H1 (cell line): ENCODE results near the gene CYGB. TPM values are rescaled to one million over a fixed set of nuclear protein-coding genes. Genes with fewer than 3 reads are reported as not detected.
A peak's percentile ranks its signal among the peaks of the same experiment; 100 is the strongest.

ENCODE experiments used
- CTCF ChIA-PET: fragments of 300-600 bp; sonication (Branson Sonifier 250); formaldehyde crosslinking; loops from one replicate; lab custom pipeline; 2021; ENCODE audit not compliant: partially characterized antibody; lab: Charles Lee
- POLR2A ChIA-PET: fragments of 300-600 bp; sonication (Branson Sonifier 250); formaldehyde crosslinking; loops from one replicate; lab custom pipeline; 2021; ENCODE audit warnings: inconsistent platforms; ENCODE audit not compliant: partially characterized antibody; lab: Charles Lee
- DNase-seq, 2 experiments: peaks; one replicate each; pipeline versions ENCODE4 v3.0.0 to v3.0.0-alpha.2; 2010 to 2022; ENCODE audit warnings: low spot score in 2 of 2, low read depth in 1 of 2, mixed read lengths in 1 of 2
- FAIRE-seq: peaks from 2 replicates; lab custom pipeline; 2011; peaks lifted over from hg19 to GRCh38; lab: Jason Lieb, UNC
- H2AFZ ChIP-seq: 2 replicates; pipeline ENCODE4 v1.8.1; 2012; ENCODE audit warnings: low read length, inconsistent platforms
- H2AK5ac ChIP-seq: 2 replicates; pipeline ENCODE4 v1.6.1; 2013; ENCODE audit warnings: low read depth, low read length
- H2BK120ac ChIP-seq: replicated peaks from 2 replicates; pipeline ENCODE3; 2013; ENCODE audit warnings: low read depth, low read length, inconsistent platforms
- H2BK12ac ChIP-seq: 2 replicates; pipeline ENCODE4 v1.6.1; 2013; ENCODE audit warnings: low read depth, low read length
- H2BK15ac ChIP-seq: 2 replicates; pipeline ENCODE4 v1.6.1; 2013; ENCODE audit warnings: low read length
- H2BK20ac ChIP-seq: 2 replicates; pipeline ENCODE4 v1.6.1; 2013; ENCODE audit warnings: low read length
- H2BK5ac ChIP-seq: 2 replicates; pipeline ENCODE4 v1.6.1; 2013; ENCODE audit warnings: low read depth, low read length
- H3K14ac ChIP-seq: 2 replicates; pipeline ENCODE4 v1.6.1; 2013; ENCODE audit warnings: inconsistent platforms; ENCODE audit not compliant: insufficient read length
- H3K18ac ChIP-seq: 2 replicates; pipeline ENCODE4 v1.6.1; 2013; ENCODE audit warnings: low read length; ENCODE audit errors: extremely low read depth
- H3K23ac ChIP-seq: 2 replicates; pipeline ENCODE4 v1.6.1; 2013; ENCODE audit warnings: inconsistent platforms; ENCODE audit not compliant: insufficient read length
- H3K23me2 ChIP-seq: 2 replicates; pipeline ENCODE4 v1.6.1; 2013; ENCODE audit warnings: low read depth, low read length
- H3K27ac ChIP-seq: 2 replicates; pipeline ENCODE4 v1.6.1; 2011; ENCODE audit warnings: low read depth, low read length, inconsistent platforms
- H3K27me3 ChIP-seq, 4 experiments: replicated peaks in 1 of 4; 1 replicate in 1 of 4; 2 replicates in 3 of 4; pipeline versions ENCODE4 v1.6.1 to v1.8.1; 2011 to 2013; ENCODE audit warnings: low read length in 3 of 4, mild to moderate bottlenecking in 3 of 4, inconsistent platforms in 2 of 4, mixed read lengths in 2 of 4, moderate library complexity in 1 of 4; ENCODE audit not compliant: control insufficient read depth in 3 of 4, insufficient read depth in 3 of 4; ENCODE audit errors: extremely low read depth in 1 of 4
- H3K36me3 ChIP-seq, 4 experiments: 2 replicates each; pipeline versions ENCODE4 v1.6.1 to v1.8.1; 2011 to 2013; ENCODE audit warnings: mild to moderate bottlenecking in 4 of 4, low read length in 3 of 4, moderate library complexity in 2 of 4, control low read depth in 1 of 4, inconsistent platforms in 1 of 4; ENCODE audit not compliant: insufficient read depth in 4 of 4, control insufficient read depth in 2 of 4
- H3K4ac ChIP-seq: replicated peaks from 2 replicates; pipeline ENCODE3; 2013; ENCODE audit warnings: low read length, low read depth, mixed read lengths, inconsistent platforms; ENCODE audit not compliant: insufficient read length
- H3K4me1 ChIP-seq, 4 experiments: replicated peaks in 1 of 4; 1 replicate in 1 of 4; 2 replicates in 3 of 4; pipeline versions ENCODE4 v1.6.1 to v1.8.1; 2011 to 2013; ENCODE audit warnings: low read length in 3 of 4, inconsistent platforms in 2 of 4, mixed read lengths in 1 of 4; ENCODE audit not compliant: insufficient read depth in 4 of 4, control insufficient read depth in 3 of 4
- H3K4me2 ChIP-seq, 2 experiments: 2 replicates each; pipeline versions ENCODE4 v1.6.1 to v1.8.1; 2011 to 2013; ENCODE audit warnings: low read depth in 2 of 2, low read length in 2 of 2, control low read depth in 1 of 2, inconsistent platforms in 1 of 2, mild to moderate bottlenecking in 1 of 2; ENCODE audit not compliant: insufficient read depth in 1 of 2
- H3K4me3 ChIP-seq, 4 experiments: fragments of 200-600, 300-600 bp in 1 of 4; sonication (generic), shearing (Covaris generic), sonication (Bioruptor Twin) in 1 of 4; 2 replicates each; pipeline versions ENCODE4 v1.5.1 to v1.8.1; 2011 to 2016; ENCODE audit warnings: low read length in 4 of 4, low read depth in 3 of 4, control low read depth in 2 of 4, inconsistent platforms in 2 of 4, mild to moderate bottlenecking in 2 of 4, mixed read lengths in 1 of 4, moderate library complexity in 1 of 4; ENCODE audit not compliant: insufficient read depth in 2 of 4; ENCODE audit errors: extremely low read depth in 1 of 4
- H3K56ac ChIP-seq: replicated peaks from 2 replicates; pipeline ENCODE3; 2013; ENCODE audit warnings: low read depth, mild to moderate bottlenecking, mixed read lengths, low read length, inconsistent platforms; ENCODE audit not compliant: insufficient read length
- H3K79me1 ChIP-seq: 2 replicates; pipeline ENCODE4 v1.6.1; 2013; ENCODE audit warnings: low read depth, low read length, control low read depth
- H3K79me2 ChIP-seq, 2 experiments: 2 replicates each; pipeline versions ENCODE4 v1.6.1 to v1.8.1; 2012 to 2013; ENCODE audit warnings: low read length in 2 of 2, mild to moderate bottlenecking in 2 of 2, inconsistent platforms in 1 of 2; ENCODE audit not compliant: insufficient read depth in 2 of 2, control insufficient read depth in 1 of 2
- H3K9ac ChIP-seq, 4 experiments: replicated peaks in 1 of 4; 1 replicate in 1 of 4; 2 replicates in 3 of 4; pipeline versions ENCODE4 v1.6.1 to v1.8.1; 2011 to 2013; ENCODE audit warnings: low read depth in 3 of 4, low read length in 3 of 4, control low read depth in 2 of 4, mild to moderate bottlenecking in 2 of 4, moderate library complexity in 2 of 4, inconsistent platforms in 1 of 4; ENCODE audit errors: extremely low read depth in 1 of 4
- H3K9me3 ChIP-seq, 2 experiments: 2 replicates each; pipeline versions ENCODE4 v1.6.1 to v1.8.1; 2012 to 2013; ENCODE audit warnings: mild to moderate bottlenecking in 2 of 2, moderate library complexity in 2 of 2, control low read depth in 1 of 2, inconsistent platforms in 1 of 2, low read depth in 1 of 2, low read length in 1 of 2, mixed read lengths in 1 of 2; ENCODE audit not compliant: insufficient read depth in 2 of 2
- H4K20me1 ChIP-seq, 2 experiments: replicated peaks in 1 of 2; 2 replicates each; pipeline versions ENCODE3 to v1.8.1; 2011 to 2013; ENCODE audit warnings: inconsistent platforms in 2 of 2, low read length in 2 of 2, mild to moderate bottlenecking in 1 of 2; ENCODE audit not compliant: insufficient read depth in 2 of 2, control insufficient read depth in 1 of 2
- H4K5ac ChIP-seq: 2 replicates; pipeline ENCODE4 v1.6.1; 2013; ENCODE audit warnings: low read length, low read depth, mixed read lengths, inconsistent platforms; ENCODE audit not compliant: insufficient read length
- H4K8ac ChIP-seq: 2 replicates; pipeline ENCODE4 v1.8.0; 2013; ENCODE audit warnings: mild to moderate bottlenecking, moderate library complexity, low read length, inconsistent platforms; ENCODE audit not compliant: insufficient read depth; ENCODE audit errors: extremely low read depth
- H4K91ac ChIP-seq: replicated peaks from 2 replicates; pipeline ENCODE3; 2013; ENCODE audit warnings: low read length, mixed read lengths, inconsistent platforms; ENCODE audit not compliant: insufficient read length
- BRCA1 ChIP-seq: IDR thresholded peaks from 2 replicates; pipeline ENCODE4 v1.6.1; 2012; ENCODE audit warnings: low read depth, low read length, improper control_type of control experiment
- CBX5 ChIP-seq: fragments of 300-800, 300-1000 bp; sonication (generic); IDR thresholded peaks from 2 replicates; pipeline ENCODE4 v1.7.1; 2016; ENCODE audit warnings: antibody characterized with exemption, low read length, low read depth
- GTF2F1 ChIP-seq: IDR thresholded peaks from 2 replicates; pipeline ENCODE4 v1.6.1; 2012; ENCODE audit warnings: low read depth, low read length, improper control_type of control experiment, borderline replicate concordance
- HDAC6 ChIP-seq: IDR thresholded peaks from one replicate; pipeline ENCODE4 v1.7.1; 2012; ENCODE audit warnings: low read depth, mild to moderate bottlenecking, inconsistent platforms, low read length, moderate library complexity
- JUN ChIP-seq: IDR thresholded peaks from 2 replicates; pipeline ENCODE4 v1.6.1; 2011; ENCODE audit warnings: low read depth, mild to moderate bottlenecking, improper control_type of control experiment, low read length
- RAD21 ChIP-seq, 2 experiments: IDR thresholded peaks in 1 of 2; conservative IDR thresholded peaks in 1 of 2; 2 replicates each; pipeline ENCODE4 v1.6.1; 2011; ENCODE audit warnings: low read depth in 2 of 2, low read length in 2 of 2, improper control_type of control experiment in 1 of 2, inconsistent platforms in 1 of 2, mild to moderate bottlenecking in 1 of 2, moderate library complexity in 1 of 2
- RBBP5 ChIP-seq: IDR thresholded peaks from 2 replicates; pipeline ENCODE4 v1.7.1; 2012; ENCODE audit warnings: low read depth, mild to moderate bottlenecking, inconsistent platforms, low read length, moderate library complexity, borderline replicate concordance
- TEAD4 ChIP-seq: IDR thresholded peaks from 2 replicates; pipeline ENCODE4 v1.6.1; 2012; ENCODE audit warnings: low read depth, low read length, inconsistent platforms, mixed read lengths
- ZNF274 ChIP-seq: IDR thresholded peaks from 2 replicates; pipeline ENCODE4 v1.7.0; 2012; ENCODE audit warnings: low read length, borderline replicate concordance; ENCODE audit errors: extremely low read depth
- WGBS, 2 experiments: shearing (Covaris generic) in 1 of 2; methylation state at CpG; one replicate each; pipeline versions ENCODE4 v1.1.6 to v1.1.7; 2013 to 2015; ENCODE audit warnings: low lambda C conversion rate in 2 of 2, mixed read lengths in 2 of 2, inconsistent platforms in 1 of 2, low coverage in 1 of 2, missing lambda C conversion rate in 1 of 2; ENCODE audit not compliant: insufficient replicate concordance in 2 of 2, insufficient coverage in 1 of 2, insufficient read length in 1 of 2; ENCODE audit errors: extremely low coverage in 1 of 2, missing lambda C conversion rate in 1 of 2; 5-methylcytosine and 5-hydroxymethylcytosine counted together
- polyA plus RNA-seq, 7 experiments: library from polyadenylated mRNA; depleted of rRNA in 3 of 7; stranded (reverse) in 5 of 7; unstranded in 2 of 7; fragments of >200 nt in 5 of 7; fragments of 200-250 nt in 2 of 7; gene quantifications; 1 replicate in 5 of 7; 2 replicates in 1 of 7; 4 replicates in 1 of 7; pipeline versions ENCODE4 v1.2.1 to v1.2.3, GENCODE V29; 2011 to 2013; ENCODE audit warnings: missing spikeins in 2 of 7, mixed read lengths in 2 of 7
- total RNA-seq: library from RNA; stranded (reverse); fragmentation: NEBNext Ultra II Directional; extraction: Animal tissue kit (Norgen Biotek cat#: 25700); gene quantifications from 2 replicates; pipeline ENCODE4 v1.2.1, GENCODE V29; 2021

Gene CYGB
- total and polyA plus RNA-seq, 2 of the 8 experiments (the other 6 are each of a cell fraction or from before 2014, with no cell fraction given): 2.7 to 3.7 TPM

DNA sequence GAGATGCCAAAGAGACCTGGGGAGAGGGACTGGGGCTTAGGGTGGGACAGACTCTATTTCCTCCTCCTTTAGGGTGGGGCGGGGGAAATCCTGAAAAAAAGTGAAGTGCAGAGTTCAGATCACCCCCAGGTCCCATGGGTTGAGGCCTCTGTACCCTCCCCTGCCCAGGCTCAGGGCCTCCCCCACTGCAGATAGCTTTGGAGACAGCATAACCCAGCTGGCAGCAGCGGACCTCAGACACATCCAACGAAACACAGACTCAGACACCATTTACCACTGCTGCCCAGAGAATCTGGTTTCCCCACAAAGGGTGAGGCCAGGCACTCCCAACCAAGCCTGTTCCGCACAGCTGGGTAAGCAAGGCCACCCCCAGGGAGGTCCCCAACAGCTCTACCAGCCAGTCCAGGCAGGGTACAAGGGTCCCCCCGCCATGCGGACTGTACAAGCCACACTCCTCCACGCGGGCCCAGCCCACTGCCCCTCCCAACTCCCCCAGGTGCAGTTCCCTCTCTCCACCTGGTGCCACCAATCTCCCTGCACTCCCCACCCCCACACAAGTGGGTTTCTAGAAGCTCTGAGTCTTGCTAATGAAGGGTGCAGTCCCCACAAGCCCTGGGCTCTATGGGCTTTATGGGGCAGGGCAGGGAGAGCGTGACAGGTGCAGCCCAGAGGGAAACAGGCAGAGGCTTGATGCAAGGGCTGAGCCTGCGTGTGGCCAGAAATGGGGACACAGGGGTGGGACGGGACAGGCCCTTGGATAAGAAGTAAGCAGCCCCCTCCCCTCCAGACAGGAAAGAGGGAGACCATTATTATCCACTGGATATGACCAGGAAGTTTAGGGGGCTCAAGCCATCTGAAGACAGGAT is 45.2 kb downstream of the CYGB start:
- peaks cover 7 to 18% of the 10 kb centered on the region in 2 experiments for H4K20me1 ChIP-seq
- FAIRE-seq: no peak
- no peak overlapping the region for H3K4me3 ChIP-seq
- H3K36me3 ChIP-seq: no peaks in the 10 kb centered on the region
- no peaks in the 10 kb centered on the region; a peak in 1 of 4 replicates for H3K79me2 ChIP-seq
- peak overlapping the region; percentile 68; the same call in 1 of the 2 replicates for H4K8ac ChIP-seq
- H3K23ac ChIP-seq: no peak overlapping the region
- no peak overlapping the region for H3K9ac ChIP-seq
- H2BK120ac ChIP-seq: no peak overlapping the region
- no peaks in the 10 kb centered on the region for H3K9me3 ChIP-seq
- H3K4me1 ChIP-seq: peaks cover 5 to 21% (median 14%) of the 10 kb centered on the region in 4 experiments
- ChIA-PET POLR2A (interaction anchor here (0.7 to 1.5 kb wide), 6 partner anchors 12 to 84 kb away, joined by 3 to 6 read pairs (median 3); no protein-coding TSS in a partner anchor), CTCF (interaction anchor here (0.8 to 20.2 kb wide), 14 partner anchors 12 to 189 kb away, joined by 3 to 446 read pairs (median 6); partner anchors contain the start of gene AANAT)
- H3K18ac ChIP-seq: peak overlapping the region; percentile 19; the same call in 1 of the 2 replicates
- H2AK5ac ChIP-seq: 0 out of 2 replicates have a peak overlapping the region, but pooled peaks have one; percentile 65
- H3K4me2 ChIP-seq: peak overlapping the region in 1 of 2 experiments; percentile 41; a peak in 1 of 4 replicates
- H2AFZ ChIP-seq: no peak overlapping the region
- TF ChIP-seq HDAC6 (no peak), RAD21 (IDR thresholded peaks at IDR 0.05 in 1 of 2, conservative IDR thresholded peaks at IDR 0.05 in 1 of 2; ENCODE audit: low read depth in 2 of 2, low read length in 2 of 2) (no peak), BRCA1 (no peak), RBBP5 (no peak), ZNF274 (no peak), TEAD4 (no peak), GTF2F1 (no peak), JUN (no peak), CBX5 (no peak)
- 0 out of 2 replicates have a peak overlapping the region, but pooled peaks have one; percentile 24 for H2BK5ac ChIP-seq
- H2BK20ac ChIP-seq: no peak overlapping the region
- H3K27me3 ChIP-seq: no peaks in the 10 kb centered on the region
- no peak overlapping the region for H3K4ac ChIP-seq
- H3K56ac ChIP-seq: no peak overlapping the region
- H2BK15ac ChIP-seq: 0 out of 2 replicates have a peak overlapping the region, but pooled peaks have one; percentile 5
- H3K79me1 ChIP-seq: peaks cover 7% of the 10 kb centered on the region
- no peak overlapping the region for H4K91ac ChIP-seq
- no peak overlapping the region; the same call in 1 of the 2 replicates for H2BK12ac ChIP-seq
- DNase-seq: no peak
- H3K14ac ChIP-seq: no peak overlapping the region
- H4K5ac ChIP-seq: no peak overlapping the region
- H3K23me2 ChIP-seq: no peaks in the 10 kb centered on the region
- 84% methylated on average over 10 of the region's 11 CpGs; no CpG with 5 or more reads in 1 of the 2 experiments for WGBS, 2 experiments
- no peak overlapping the region for H3K27ac ChIP-seq
